D721Med (cell line): ENCODE results near the gene TMEM184B.

Experiments
- DNase-seq: peaks from one replicate; pipeline ENCODE4 v3.0.0; 2011; ENCODE audit warnings: low spot score; ENCODE audit not compliant: insufficient read length
- FAIRE-seq: peaks from 2 replicates; lab custom pipeline; 2011; peaks lifted over from hg19 to GRCh38; lab: Jason Lieb, UNC
- TF ChIP-seq, protein P1 (sequence below): IDR thresholded peaks from 2 replicates; pipeline ENCODE4 v1.5.1; 2012; ENCODE audit warnings: mild to moderate bottlenecking, control low read depth; ENCODE audit not compliant: insufficient read depth; ENCODE audit errors: missing control alignments

The TMEM184B gene

DNA sequence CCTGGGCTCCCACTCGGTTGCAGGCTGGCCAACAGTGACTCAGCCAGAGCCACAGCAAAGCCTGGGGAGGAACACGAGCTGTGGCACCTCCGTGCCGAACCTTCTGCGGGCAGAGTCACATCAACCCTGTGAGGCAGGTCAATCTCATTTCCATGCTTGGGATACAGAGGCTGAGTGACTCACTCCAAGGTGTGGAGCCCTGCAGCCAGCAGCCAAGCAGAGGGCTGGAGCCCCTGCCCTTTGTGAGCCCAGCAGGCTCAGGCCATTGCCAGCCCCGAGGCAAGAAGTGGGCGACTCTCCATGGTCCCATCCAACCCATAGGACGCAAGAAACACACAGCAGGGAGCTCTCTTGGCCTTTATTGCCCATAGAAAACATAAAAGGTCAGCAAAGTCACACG is 23.1 kb upstream of the TMEM184B start:
- no peak for FAIRE-seq

DNA sequence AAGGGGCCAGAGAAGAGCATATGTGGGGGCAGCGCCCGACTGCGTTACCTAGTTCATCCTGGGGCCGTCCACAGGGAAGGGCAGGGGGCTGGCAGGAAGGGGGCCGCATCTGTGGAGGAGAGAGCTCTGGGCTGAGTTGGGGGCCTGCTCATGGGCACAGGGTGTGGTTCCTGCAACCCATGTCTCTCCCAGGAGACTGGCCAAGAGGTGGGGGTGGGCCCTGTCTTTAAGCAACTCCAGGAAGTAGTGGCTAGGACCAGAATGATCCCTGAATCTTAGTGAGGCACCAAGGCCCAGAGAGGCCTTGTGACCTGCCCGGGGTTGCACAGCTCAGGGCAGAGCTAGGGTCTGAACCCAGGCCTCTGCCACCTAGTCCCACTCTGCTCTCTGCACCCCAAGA is 22.5 kb upstream of the TMEM184B start:
- no peak for FAIRE-seq
- TF ChIP-seq, protein P1, sequence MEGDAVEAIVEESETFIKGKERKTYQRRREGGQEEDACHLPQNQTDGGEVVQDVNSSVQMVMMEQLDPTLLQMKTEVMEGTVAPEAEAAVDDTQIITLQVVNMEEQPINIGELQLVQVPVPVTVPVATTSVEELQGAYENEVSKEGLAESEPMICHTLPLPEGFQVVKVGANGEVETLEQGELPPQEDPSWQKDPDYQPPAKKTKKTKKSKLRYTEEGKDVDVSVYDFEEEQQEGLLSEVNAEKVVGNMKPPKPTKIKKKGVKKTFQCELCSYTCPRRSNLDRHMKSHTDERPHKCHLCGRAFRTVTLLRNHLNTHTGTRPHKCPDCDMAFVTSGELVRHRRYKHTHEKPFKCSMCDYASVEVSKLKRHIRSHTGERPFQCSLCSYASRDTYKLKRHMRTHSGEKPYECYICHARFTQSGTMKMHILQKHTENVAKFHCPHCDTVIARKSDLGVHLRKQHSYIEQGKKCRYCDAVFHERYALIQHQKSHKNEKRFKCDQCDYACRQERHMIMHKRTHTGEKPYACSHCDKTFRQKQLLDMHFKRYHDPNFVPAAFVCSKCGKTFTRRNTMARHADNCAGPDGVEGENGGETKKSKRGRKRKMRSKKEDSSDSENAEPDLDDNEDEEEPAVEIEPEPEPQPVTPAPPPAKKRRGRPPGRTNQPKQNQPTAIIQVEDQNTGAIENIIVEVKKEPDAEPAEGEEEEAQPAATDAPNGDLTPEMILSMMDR, result no peak
- DNase-seq, result no peak

More for the DNA sequence above, 23.1 kb upstream of the TMEM184B start:
- TF ChIP-seq, protein P1, result no peak
- DNase-seq, result no peak

DNA sequence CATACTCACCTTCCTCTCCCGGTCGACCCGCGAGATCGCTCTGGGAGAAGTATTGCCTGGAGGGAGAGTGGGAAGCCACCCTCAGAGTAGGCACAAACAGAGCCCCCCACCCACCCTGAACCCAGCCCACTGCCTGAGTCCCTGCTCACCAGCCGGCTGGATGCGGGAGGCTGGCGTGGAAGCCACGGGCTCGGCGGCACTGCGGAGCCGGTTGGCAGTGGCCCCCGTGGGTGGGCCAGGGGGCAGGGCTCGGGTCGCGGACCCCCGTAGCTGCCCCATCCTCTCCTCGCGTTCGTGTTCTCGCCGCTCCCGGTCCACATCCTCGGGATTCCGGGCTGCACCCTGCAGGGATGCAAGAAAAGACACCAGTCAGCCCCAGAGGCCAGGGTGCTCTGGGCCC is 21.4 kb upstream of the TMEM184B start:
- TF ChIP-seq, protein P1, result no peak
- DNase-seq, result no peak
- FAIRE-seq, result no peak

DNA sequence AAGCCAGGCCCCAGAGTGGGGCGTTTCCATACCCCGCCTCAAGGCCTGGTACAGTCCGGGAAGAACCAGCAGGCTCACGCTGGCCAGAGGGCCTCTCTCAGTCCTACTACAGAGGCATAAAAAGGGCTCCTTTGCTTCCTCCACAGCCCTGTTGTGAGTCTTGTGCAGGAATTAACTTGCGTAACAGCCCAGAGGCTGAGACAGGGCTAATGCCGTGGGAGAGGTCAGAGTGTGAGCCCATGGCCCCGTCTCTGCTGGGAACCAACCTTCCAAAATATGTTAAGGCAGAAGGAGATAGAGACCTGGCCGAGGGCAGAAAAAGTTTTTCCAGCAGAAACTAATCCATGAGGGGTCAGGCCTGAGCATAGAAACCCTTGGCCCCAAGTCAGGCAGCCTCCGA is 19.9 kb upstream of the TMEM184B start:
- DNase-seq (no peak), FAIRE-seq (no peak)
- TF ChIP-seq, protein P1, result no peak

DNA sequence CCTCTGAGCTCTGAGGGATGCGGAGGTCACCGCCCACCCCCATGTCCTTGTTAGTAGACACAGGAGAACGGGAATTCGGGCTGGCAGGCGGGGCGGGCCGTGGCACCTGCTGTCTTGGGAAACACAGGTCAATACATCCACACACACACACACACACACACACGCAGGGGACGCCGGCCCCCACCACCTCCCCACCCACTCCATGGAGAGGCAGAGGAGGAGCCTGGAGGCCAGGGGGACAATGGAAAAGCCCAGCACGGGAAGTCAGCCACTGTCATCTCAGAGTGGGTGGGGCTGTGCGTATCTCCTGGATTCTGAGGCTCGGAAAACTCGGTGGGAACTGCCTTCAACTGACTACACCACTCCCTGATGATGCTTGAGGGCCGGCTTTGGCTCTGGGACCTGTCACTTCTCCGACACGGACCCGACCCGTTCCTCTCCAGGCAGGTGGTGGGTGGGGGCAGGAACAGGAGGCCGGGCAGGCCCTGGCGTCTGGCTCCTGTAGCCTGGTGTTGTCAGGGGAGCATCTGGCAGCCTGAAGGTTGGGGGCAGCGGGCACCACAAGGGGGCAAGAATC is 18.5 kb upstream of the TMEM184B start:
- DNase-seq (no peak), FAIRE-seq (no peak)
- TF ChIP-seq, protein P1, result no peak

DNA sequence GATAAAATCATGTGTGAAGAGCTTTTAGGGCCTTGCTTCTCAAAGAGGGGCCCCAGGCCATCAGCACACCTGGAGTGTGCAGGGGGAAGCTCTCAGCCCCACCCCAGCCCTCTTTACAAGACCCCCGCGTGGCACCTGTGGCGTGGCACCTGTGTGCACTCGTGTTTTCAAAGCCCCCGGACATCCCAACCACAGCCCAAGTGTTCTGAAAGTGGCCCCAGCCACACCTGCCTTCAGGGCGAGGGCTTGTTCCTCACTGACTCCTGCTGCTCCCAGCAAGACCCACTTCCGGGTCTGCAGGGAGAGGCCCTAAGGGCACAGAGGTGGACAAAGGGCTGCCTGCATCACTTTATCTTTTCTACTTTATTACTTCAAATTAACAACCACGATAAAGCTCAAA is 17.5 kb upstream of the TMEM184B start:
- TF ChIP-seq, protein P1, result no peak
- DNase-seq, result no peak

DNA sequence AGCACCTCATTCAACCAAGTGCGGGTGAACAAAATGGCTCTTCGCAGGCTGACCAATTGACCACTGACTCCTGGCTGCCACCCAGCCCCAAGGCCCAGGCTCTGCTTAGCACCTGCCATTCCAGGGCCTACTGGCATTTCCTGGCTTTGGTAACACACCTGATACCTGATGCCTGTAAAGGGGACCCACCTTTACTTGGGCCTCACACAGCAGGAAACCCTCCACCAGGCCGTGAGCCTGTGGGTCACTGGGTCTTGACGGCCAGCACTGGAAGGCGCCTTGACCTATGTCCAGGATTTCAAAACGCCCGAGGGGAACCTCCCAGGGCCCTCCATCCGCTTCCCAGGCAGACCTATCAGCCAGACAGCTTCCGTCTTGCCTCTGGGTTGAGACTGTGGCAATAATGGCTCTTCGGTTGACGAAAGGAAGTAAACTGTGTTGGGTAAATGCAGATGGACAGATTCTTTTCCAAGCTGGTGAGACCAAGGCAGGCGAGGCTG is 16.8 kb upstream of the TMEM184B start:
- TF ChIP-seq, protein P1, result no peak
- FAIRE-seq (no peak), DNase-seq (no peak)

More for the DNA sequence above, 17.5 kb upstream of the TMEM184B start:
- no peak for FAIRE-seq
